ENCODE measurements around the gene DNAH2.
A peak's percentile ranks its signal among the peaks of the same experiment; 100 is the strongest.

DNAH2 gene

GRCh38 chr17:7840875-7841274 is 123.3 kb downstream of the DNAH2 start:
- peak overlapping the region; percentile 39 for H3K4me3 ChIP-seq (ENCODE audit: low read length)
- TF ChIP-seq, protein P1, sequence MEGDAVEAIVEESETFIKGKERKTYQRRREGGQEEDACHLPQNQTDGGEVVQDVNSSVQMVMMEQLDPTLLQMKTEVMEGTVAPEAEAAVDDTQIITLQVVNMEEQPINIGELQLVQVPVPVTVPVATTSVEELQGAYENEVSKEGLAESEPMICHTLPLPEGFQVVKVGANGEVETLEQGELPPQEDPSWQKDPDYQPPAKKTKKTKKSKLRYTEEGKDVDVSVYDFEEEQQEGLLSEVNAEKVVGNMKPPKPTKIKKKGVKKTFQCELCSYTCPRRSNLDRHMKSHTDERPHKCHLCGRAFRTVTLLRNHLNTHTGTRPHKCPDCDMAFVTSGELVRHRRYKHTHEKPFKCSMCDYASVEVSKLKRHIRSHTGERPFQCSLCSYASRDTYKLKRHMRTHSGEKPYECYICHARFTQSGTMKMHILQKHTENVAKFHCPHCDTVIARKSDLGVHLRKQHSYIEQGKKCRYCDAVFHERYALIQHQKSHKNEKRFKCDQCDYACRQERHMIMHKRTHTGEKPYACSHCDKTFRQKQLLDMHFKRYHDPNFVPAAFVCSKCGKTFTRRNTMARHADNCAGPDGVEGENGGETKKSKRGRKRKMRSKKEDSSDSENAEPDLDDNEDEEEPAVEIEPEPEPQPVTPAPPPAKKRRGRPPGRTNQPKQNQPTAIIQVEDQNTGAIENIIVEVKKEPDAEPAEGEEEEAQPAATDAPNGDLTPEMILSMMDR (IDR thresholded peaks at IDR 0.05; ENCODE audit: insufficient read depth, low read depth, low read length, missing control alignments), result no peak
- DNase-seq (ENCODE audit: low read depth), result no peak

- peak overlapping the region; percentile 87 for H3K4me3 ChIP-seq (ENCODE audit: low read length)
- peak; percentile 94 for DNase-seq (ENCODE audit: low read depth)
- TF ChIP-seq, protein P1 (IDR thresholded peaks at IDR 0.05; ENCODE audit: insufficient read depth, low read depth, low read length, missing control alignments), result no peak
Measured at GRCh38 chr17:7841396-7841914, 123.9 kb downstream of the DNAH2 start.

DNA sequence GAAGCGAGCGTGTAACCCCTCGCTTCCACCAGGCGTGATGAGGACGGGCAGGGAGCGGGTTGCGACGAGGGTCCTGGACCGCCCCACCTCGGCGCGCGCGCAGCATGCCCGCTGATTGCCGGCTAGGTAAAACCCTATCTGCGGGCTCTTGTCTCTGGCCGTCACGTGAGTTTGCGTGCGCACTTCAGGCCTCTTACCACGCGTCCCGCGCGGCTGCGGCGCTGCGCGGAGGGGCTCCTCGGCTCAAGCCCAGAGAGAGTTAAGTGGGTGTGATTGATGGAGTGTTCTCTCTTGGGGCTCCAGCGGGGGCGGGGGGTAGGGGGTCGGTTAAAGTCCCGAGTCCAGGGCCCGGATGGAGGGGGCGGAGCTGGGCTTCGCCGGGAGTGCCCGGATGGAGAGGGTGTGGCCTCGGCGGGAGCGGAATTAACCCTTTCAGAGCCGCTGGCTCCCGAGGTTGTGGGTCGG is 124.4 kb downstream of the DNAH2 start:
- peak overlapping the region; percentile 87 for H3K4me3 ChIP-seq (ENCODE audit: low read length)
- TF ChIP-seq, protein P1 (IDR thresholded peaks at IDR 0.05; ENCODE audit: insufficient read depth, low read depth, low read length, missing control alignments), result no peak
- peak; percentile 82 for DNase-seq (ENCODE audit: low read depth)

- peak overlapping the region; percentile 87 for H3K4me3 ChIP-seq (ENCODE audit: low read length)
- TF ChIP-seq, protein P1 (IDR thresholded peaks at IDR 0.05; ENCODE audit: insufficient read depth, low read depth, low read length, missing control alignments), result no peak
- peak; percentile 97 for DNase-seq (ENCODE audit: low read depth)
Measured at GRCh38 chr17:7842380-7843256, 125.1 kb downstream of the DNAH2 start.

DNA sequence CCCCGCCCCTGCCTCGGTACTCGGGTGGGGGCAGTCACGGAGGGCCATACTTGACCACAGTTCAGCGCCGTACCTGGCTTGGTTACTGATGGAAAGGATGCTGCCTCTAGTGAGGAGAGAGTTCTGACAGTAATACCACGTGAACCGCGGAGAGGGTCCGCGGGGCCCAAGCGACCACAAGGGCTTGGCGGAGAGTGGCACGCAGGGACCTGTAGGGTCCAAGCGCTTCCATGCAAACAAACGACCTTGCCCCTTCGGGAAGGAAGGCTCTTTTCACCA is 125.7 kb downstream of the DNAH2 start:
- DNase-seq (ENCODE audit: low read depth), result no peak
- peak overlapping the region; percentile 87 for H3K4me3 ChIP-seq (ENCODE audit: low read length)
- TF ChIP-seq, protein P1 (IDR thresholded peaks at IDR 0.05; ENCODE audit: insufficient read depth, low read depth, low read length, missing control alignments), result no peak

GRCh38 chr17:7843536-7844291 is 126.2 kb downstream of the DNAH2 start:
- TF ChIP-seq, protein P1 (IDR thresholded peaks at IDR 0.05; ENCODE audit: insufficient read depth, low read depth, low read length, missing control alignments), result no peak
- H3K4me3 ChIP-seq (ENCODE audit: low read length), result peak overlapping the region; percentile 87
- DNase-seq (ENCODE audit: low read depth), result peak; percentile 88

Data from epithelial cell of esophagus (primary cell).